T47D (cell line): ENCODE measurements around the gene HNRNPR.

Source experiments
- DNase-seq, 2 experiments: peaks; one replicate each; pipeline versions ENCODE4 v3.0.0 to v3.0.0-alpha.2; 2011 to 2012; ENCODE audit warnings: low read depth in 1 of 2, low spot score in 1 of 2
- JUND ChIP-seq: IDR thresholded peaks from 2 replicates; pipeline ENCODE4 v1.6.1; 2012; ENCODE audit warnings: low read depth
- in situ Hi-C: cut with HindIII; loops from 2 replicates; pipeline ENCODE4 v1.10.0; 2016; ENCODE audit warnings: low sequenced_read_pairs, low pct_unique_long_range_greater_than_20kb

HNRNPR gene

DNA sequence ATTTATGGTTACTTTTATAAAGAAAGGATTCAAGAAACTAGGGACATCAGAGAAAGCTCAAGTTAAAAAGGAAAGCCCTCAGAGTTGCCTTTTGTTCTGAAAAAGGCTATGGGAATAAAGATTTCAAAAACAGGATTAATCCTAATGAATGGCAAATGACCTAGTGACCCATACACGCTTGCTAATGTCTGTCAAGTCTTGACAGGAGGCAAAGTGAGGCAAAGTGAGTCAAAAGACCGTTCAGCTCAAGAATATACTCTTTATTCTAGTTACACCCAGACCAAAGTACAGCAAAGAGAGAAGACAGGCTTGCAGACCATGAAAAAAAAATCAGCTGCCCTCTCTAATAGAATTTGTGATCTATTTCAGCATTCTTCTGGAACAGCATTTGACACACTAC is 22.1 kb upstream of the HNRNPR start:
- in situ Hi-C loops: no loop called here
- DNase-seq: no peak
- TF ChIP-seq JUND: no peak

DNA sequence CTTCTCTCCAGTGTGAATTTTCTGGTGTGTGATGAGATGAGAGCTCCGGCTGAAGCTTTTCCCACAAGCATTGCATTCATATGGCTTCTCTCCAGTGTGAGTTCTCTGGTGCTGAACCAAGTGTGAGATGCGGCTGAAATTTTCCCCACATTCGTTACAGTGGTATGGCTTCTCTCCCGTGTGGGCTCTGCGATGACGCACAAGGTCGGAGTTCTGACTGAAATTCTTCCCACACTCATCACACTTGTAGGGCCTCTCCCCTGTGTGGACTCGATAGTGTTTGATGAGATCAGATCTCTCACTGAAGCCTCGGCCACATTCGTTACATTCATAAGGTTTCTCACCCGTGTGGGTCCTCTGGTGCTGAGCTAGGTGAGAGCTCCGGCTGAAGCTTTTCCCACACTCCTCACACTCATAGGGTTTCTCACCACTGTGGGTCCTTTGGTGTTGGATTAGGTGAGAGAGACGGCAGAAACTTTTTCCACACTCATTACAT is 18.2 kb upstream of the HNRNPR start:
- DNase-seq: no peak
- TF ChIP-seq JUND: no peak
- in situ Hi-C loops: no loop called here

- TF ChIP-seq JUND: no peak
- no peak for DNase-seq
- in situ Hi-C loops: no loop called here
Measured at GRCh38 chr1:23358310-23358875, 14.3 kb upstream of the HNRNPR start.

GRCh38 chr1:23357138-23357908 is 13.2 kb upstream of the HNRNPR start:
- no peak for TF ChIP-seq JUND
- in situ Hi-C loops: no loop called here
- DNase-seq: no peak

- no peak for DNase-seq
- no peak for TF ChIP-seq JUND
- in situ Hi-C loops: no loop called here
Measured at GRCh38 chr1:23356471-23357137, 12.5 kb upstream of the HNRNPR start.

- DNase-seq: no peak
- in situ Hi-C loops: no loop called here
- no peak for TF ChIP-seq JUND
Measured at GRCh38 chr1:23354245-23354644, 10.2 kb upstream of the HNRNPR start.

DNA sequence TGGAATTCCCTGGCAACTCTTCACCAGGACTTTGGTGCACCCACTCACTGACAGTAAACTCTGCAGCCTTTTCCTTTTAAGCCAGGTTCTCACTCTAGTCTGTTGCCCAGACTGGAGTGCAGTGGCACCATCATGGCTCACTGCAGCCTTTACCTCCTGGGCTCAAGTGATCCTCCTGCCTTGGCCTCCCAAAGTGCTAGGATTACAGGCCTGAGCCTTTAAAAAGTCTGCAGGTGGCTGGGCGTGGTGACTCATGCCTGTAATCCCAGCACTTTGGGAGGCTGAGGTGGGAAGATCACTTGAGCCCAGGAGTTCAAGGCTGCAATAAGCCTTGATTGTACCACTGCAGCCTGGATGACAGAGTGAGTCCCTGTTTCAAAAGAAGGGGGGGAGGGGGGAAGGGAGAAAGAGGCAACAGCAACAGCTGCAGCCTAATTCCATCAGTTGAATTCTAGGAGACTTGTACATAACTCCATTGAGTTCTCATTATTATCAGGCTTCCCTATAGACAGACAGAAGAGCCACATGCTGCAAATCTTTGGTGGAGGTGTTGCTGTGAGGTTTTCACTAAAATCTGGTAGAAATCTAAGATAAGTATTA is 8.1 kb upstream of the HNRNPR start:
- no peak for TF ChIP-seq JUND
- DNase-seq: no peak
- in situ Hi-C loops: no loop called here

DNA sequence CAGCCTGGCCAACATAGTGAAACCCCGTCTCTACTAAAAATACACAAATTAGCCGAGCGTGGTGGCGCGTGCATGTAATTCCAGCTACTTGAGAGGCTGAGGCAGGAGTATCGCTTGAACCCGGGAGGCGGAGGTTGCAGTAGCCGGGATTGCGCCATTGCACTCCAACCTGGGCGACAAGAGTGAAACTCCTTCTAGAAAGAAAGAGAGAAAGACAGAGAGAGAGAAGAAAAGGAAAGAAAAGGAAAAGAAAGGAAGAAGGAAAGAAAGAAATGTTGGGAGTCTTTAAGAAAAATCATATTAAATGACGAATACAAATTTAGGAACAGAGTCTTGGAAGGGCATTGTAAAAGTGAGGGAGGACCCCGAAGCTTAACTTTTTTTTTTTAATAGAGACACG is 1.8 kb upstream of the HNRNPR start:
- DNase-seq: no peak
- no peak for TF ChIP-seq JUND
- in situ Hi-C loops: no loop called here

DNA sequence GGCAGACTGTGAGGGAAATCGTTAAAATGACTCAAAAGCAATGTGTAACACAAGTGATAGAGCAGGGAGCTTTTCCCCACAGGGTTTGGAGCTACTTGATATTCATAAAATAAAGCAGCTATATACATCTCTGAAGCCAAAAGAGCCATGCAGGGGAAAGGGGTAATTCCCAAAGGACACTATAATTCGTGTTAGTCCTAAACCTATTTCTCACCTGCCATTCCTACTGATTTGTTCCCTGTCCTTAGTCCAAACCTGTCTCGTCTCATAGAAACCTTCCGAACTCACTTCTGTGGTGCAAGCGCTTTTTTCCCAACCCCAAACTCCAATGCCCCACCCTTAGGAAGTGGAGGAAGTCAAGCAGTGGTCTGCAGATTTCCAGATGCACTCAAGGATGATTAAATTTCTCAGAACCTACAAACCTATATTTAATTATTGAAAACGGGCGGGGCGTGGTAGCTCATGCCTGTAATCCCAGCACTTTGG is 946 bp upstream of the HNRNPR start:
- in situ Hi-C loops: no loop called here
- DNase-seq: no peak
- TF ChIP-seq JUND: no peak

DNA sequence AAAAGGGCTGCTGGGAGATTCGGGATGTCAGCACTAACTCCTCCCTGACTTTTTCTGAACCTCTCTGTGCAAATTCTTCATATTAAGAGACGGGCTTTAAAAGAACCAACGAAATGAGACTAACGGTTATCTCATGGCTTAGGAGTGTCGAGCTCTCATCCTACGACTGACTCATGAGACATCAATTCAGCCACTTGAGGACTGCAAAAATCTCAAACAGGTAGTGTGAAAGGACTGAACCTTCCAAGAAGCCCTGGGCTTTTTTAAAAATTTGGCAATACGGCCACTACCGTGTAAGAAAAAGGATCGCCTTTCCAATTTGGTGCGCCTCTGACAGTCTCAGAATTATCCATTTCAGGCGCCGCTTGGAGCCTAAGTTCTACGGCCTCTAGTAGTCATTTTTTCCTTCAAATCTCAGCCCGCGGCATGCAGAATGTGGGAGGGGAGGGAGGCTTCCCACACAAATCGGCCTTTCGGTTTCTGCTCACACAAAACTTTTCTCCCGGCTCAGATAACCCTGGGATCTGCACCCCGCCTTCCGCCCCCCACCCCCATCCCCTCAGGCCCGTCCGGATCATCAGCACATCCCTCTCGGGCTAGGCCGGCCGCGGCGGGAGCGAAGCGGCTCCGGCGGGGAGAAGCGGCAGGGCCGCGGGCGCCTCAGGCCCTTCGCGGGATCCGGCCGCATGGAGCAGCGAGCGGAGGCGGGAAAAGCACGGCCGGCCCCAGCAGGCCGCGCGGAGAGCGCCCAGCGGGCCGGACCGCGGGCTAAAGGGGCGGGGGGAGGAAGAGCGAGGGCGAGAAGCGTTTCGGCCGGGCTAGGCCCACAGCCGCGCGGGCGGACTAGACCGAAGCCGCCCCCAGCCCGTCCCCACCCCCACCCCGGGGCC is 618 bp downstream of the HNRNPR start:
- in situ Hi-C loops: no loop called here

DNA sequence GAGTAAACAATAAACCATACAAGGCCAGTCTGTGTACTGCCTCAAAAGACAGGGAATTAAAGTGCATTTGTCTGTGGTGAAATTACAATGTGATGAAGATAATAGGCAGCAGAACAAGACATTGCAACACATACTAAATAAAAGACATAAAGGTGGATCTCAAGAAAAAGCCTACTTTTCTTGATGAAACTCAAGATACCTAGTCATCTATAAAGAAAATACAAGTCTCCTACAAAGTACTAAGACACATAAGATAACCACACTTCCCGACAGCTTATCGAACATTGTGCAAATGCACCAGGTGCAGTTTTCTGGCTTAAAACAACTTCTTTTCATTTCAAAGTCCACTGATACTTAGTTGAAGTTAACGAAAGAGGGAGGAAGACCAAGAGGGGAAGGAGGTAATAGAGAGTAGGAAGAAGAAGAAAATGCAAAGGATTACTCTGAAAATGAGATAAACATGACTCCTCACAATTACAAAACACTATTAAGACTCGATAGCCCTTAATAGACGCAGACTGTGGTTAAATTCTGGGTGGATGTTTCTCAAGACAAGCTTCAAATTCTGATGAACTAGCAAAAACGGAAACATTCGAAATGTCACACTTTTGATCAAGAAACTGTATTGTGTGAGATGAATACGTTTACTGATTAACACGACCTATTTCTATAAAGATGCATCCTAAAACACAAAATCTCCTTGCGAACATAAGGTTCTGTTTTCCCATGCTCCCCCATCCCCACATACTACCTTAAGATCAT is 2.0 kb downstream of the HNRNPR start:
- no peak for DNase-seq
- in situ Hi-C loops: no loop called here
- TF ChIP-seq JUND: no peak

More for the DNA sequence above, 618 bp downstream of the HNRNPR start:
- no peak for TF ChIP-seq JUND
- peak in 1 of 2 experiments; percentile 27 for DNase-seq

DNA sequence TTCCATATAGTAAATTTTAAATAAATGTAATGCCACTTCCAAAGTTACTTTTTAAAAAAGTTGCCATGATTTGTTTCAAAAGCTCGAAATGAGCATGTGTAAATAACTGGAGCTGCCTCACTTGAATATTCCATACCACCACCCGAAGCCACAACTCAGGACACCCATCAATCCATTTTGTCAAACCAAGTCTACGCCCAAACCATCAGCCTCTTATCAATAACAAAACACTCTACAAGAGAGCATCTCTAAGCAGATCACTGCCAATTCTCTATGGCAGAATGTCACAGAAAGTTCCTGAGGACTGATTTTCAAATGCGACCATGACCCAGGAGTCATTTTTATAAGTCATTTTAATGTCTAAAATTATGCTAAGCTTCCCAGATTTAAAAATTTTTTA is 4.5 kb downstream of the HNRNPR start:
- in situ Hi-C loops: no loop called here
- TF ChIP-seq JUND: no peak

More for the DNA sequence above, 4.5 kb downstream of the HNRNPR start:
- DNase-seq: no peak
